ENCODE results near the gene FAM184B. TPM values are rescaled to one million over a fixed set of nuclear protein-coding genes. Genes with fewer than 3 reads are reported as not detected.
A peak's percentile ranks its signal among the peaks of the same experiment; 100 is the strongest.

The FAM184B gene
- total RNA-seq, result not detected

DNA sequence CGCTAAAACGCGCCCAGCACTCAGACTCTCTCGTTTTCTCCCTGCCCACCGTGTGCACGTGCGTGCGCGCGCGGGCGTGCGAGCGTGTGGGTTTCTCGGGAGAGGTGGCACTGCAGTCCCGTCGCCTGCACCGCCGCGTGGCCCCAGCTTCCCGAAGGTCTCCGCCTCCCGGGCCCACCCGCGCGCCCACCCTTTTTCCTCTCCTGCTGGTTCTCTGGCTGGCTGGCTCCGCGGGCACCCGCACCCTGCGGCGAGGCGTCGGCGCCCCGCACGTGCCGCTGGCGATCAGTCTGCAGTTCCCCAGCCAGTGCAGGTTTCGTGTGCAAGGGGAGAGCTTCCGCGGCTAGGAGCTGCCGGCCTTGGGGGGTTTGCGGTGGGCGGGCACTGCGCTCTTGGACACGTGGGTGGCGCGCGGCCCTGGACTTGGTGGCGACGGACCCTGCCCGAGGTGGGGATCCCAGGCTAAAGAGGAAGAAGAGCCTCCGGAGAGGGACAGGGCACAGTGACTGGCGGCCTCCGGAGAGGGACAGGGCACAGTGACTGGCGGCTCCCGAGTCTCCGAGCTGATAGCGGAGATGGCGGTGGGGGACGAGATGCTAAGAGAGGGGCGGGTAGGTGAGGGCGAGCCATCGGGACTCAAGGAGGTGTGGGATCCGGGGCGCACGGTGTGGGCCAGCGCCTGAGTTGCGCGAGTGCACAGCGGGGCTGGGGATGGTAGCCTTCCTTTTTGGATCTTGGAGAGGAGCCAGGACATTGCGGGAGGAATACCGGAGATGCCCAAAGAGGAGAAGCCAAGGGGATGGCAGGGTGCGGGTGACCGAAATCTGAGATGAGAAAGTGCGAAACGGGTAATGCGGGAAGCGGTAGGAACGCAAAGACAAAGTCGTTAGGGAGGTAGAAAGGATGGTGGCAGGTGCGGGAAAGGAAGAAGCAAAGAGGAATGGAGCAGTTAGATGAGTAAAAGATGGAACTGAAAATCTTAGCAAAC is at the start of gene FAM184B:
Gene FAM184B, minus strand, starts transcription at position 322 of the 988 bp plus-strand sequence. CDS start 322 bp downstream, outside the sequence.
- no peaks in the 10 kb centered on the region for H3K9me3 Mint-ChIP-seq
- H3K4me3 Mint-ChIP-seq, result peak within 1 kb of the TSS; percentile 31 to 76
- H3K27ac Mint-ChIP-seq, result no peak within 1 kb of the TSS
- peaks cover 19% of the 10 kb centered on the region for H3K4me1 Mint-ChIP-seq (ENCODE audit: low read depth)
- ATAC-seq (replicated peaks in 1 of 2) (peak; percentile 39 to 53), DNase-seq (peak in 1 of 2 donors; percentile 7)
- peaks cover 0 to 2% of the 10 kb centered on the region in 2 donors for H3K36me3 Mint-ChIP-seq (ENCODE audit: insufficient read depth in 2 of 2)
- peaks cover 34% of the 10 kb centered on the region for H3K27me3 Mint-ChIP-seq (ENCODE audit: low read depth)

DNA sequence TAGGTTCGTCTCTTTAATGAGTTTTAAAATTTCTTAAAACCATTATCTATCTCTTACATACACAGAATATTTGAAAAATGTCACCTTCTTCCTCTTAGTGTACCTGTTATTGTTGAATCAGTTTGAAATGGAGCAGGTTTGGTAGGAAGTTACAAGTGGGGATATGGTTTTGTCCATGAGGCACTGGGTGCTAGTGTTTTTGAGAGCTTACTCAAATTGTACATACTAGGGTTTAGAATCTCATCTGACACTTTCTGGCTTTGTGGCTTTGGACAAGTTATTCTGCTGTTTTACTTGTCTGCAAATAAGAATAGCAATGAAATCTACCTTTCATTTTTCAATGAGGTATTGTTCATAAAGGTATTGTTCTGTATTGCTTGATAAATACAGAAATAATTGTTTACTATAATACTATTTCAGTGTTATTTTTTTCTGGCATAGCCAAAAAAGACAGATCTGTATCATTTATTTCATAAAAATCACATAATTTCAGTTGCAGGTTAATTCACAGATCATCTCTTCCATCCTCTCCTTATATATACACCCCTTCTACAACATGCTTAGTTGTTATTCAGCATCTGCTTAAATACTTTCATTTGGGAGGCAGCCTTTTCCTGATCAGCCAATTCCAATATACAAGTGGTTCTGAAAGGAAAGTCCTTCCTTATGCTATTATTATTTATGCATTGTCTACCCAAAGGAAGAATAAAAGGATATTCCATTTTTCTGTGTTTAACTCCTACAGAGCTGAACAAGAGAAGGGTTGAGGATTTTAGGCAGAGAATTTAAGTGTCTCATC is 42.6 kb upstream of the FAM184B start:
- no peaks in the 10 kb centered on the region for H3K9me3 Mint-ChIP-seq
- peaks cover 10% of the 10 kb centered on the region for H3K4me1 Mint-ChIP-seq (ENCODE audit: low read depth)
- no peak overlapping the region for H3K4me3 Mint-ChIP-seq
- no peaks in the 10 kb centered on the region for H3K27me3 Mint-ChIP-seq (ENCODE audit: low read depth)
- H3K27ac Mint-ChIP-seq, result no peak overlapping the region
- H3K36me3 Mint-ChIP-seq (ENCODE audit: insufficient read depth in 2 of 2), result peaks cover 12 to 55% of the 10 kb centered on the region in 2 donors
- DNase-seq (no peak), ATAC-seq (replicated peaks in 1 of 2) (no peak)

- ATAC-seq (replicated peaks in 1 of 2), result peak; percentile 53 to 63
- Mint-ChIP-seq H3K4me3 (no peak overlapping the region), H3K9me3 (no peaks in the 10 kb centered on the region), H3K4me1 (ENCODE audit: low read depth) (peaks cover 18% of the 10 kb centered on the region), H3K27me3 (ENCODE audit: low read depth) (no peaks in the 10 kb centered on the region), H3K27ac (no peak overlapping the region), H3K36me3 (ENCODE audit: insufficient read depth in 2 of 2) (peaks cover 8 to 56% of the 10 kb centered on the region in 2 donors)
- DNase-seq, result no peak
These were observed 35.6 kb upstream of the FAM184B start for GRCh38 chr4:17817027-17817426.

GRCh38 chr4:17816142-17816541 is 34.7 kb upstream of the FAM184B start:
- Mint-ChIP-seq H3K27me3 (ENCODE audit: low read depth) (no peaks in the 10 kb centered on the region), H3K4me3 (no peak overlapping the region), H3K4me1 (ENCODE audit: low read depth) (peaks cover 20% of the 10 kb centered on the region), H3K27ac (no peak overlapping the region), H3K36me3 (ENCODE audit: insufficient read depth in 2 of 2) (peaks cover 11 to 61% of the 10 kb centered on the region in 2 donors), H3K9me3 (no peaks in the 10 kb centered on the region)
- DNase-seq, result no peak
- no peak for ATAC-seq (replicated peaks in 1 of 2)

DNA sequence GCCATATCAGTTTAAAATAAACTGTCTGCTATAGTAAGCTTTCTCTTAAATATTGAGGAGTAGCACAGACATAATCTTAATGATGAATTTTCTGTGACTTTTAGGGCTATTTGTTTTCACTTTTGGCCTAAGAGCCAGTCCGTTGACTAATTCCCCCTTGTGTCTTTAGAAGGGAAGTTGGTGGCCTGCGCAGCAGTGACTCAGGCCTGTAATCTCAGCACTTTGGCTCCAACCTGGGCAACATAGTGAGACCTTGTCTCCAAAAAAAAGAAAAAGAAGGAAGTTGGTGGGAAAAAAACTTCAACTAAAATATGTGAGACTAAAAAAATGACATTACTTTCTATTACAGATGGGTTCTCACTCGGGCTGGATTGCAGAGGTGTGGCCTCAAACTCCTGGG is 32.7 kb upstream of the FAM184B start:
- Mint-ChIP-seq H3K9me3 (no peaks in the 10 kb centered on the region), H3K27me3 (ENCODE audit: low read depth) (no peaks in the 10 kb centered on the region), H3K4me3 (no peak overlapping the region), H3K36me3 (ENCODE audit: insufficient read depth in 2 of 2) (peaks cover 14 to 54% of the 10 kb centered on the region in 2 donors), H3K4me1 (ENCODE audit: low read depth) (peaks cover 20% of the 10 kb centered on the region), H3K27ac (no peak overlapping the region)
- DNase-seq (no peak), ATAC-seq (replicated peaks in 1 of 2) (no peak)

DNA sequence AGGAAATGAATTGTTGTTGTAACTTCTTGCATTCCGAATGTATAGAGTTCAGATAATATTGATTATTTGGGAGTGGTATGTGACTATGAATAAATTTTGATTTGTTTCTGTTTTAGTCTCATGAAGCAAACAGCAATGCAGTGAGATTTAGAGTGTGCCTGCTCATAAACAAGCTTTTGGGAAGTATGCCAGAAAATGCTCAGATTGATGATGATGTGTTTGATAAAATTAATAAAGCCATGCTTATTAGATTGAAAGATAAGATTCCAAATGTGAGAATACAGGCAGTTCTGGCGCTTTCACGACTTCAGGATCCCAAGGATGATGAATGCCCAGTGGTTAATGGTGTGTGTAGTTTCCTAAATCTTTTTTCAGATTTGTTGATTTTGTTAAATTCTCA is 31.4 kb upstream of the FAM184B start:
- H3K36me3 Mint-ChIP-seq (ENCODE audit: insufficient read depth in 2 of 2), result peaks cover 12 to 56% of the 10 kb centered on the region in 2 donors
- H3K9me3 Mint-ChIP-seq, result no peaks in the 10 kb centered on the region
- ATAC-seq (replicated peaks in 1 of 2) (no peak), DNase-seq (no peak)
- peak overlapping the region; percentile 84 to 98 for H3K4me3 Mint-ChIP-seq
- H3K4me1 Mint-ChIP-seq (ENCODE audit: low read depth), result peaks cover 34% of the 10 kb centered on the region
- H3K27me3 Mint-ChIP-seq (ENCODE audit: low read depth), result no peaks in the 10 kb centered on the region
- peak overlapping the region; percentile 95 for H3K27ac Mint-ChIP-seq

DNA sequence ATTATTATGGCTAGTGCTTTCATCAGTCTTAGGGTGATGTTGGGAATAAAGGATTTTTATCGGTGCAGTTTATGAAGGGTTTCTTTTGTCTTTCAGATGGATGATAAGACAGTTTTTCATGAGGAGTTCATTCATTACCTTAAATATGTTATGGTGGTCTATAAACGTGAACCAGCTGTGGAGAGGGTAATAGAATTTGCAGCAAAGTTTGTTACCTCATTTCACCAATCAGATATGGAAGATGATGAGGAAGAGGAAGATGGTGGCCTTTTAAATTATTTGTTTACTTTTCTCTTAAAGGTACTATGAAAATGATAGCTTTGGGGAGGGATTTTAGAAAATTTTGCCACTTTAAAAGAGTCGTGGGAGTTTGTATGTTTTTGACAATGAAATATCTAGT is 30.7 kb upstream of the FAM184B start:
- H3K27ac Mint-ChIP-seq, result peak overlapping the region; percentile 95
- DNase-seq, result no peak
- no peaks in the 10 kb centered on the region for H3K9me3 Mint-ChIP-seq
- H3K27me3 Mint-ChIP-seq (ENCODE audit: low read depth), result no peaks in the 10 kb centered on the region
- H3K4me3 Mint-ChIP-seq, result peak overlapping the region; percentile 84 to 98
- H3K36me3 Mint-ChIP-seq (ENCODE audit: insufficient read depth in 2 of 2), result peaks cover 12 to 52% of the 10 kb centered on the region in 2 donors
- no peak for ATAC-seq (replicated peaks in 1 of 2)
- H3K4me1 Mint-ChIP-seq (ENCODE audit: low read depth), result peaks cover 41% of the 10 kb centered on the region

DNA sequence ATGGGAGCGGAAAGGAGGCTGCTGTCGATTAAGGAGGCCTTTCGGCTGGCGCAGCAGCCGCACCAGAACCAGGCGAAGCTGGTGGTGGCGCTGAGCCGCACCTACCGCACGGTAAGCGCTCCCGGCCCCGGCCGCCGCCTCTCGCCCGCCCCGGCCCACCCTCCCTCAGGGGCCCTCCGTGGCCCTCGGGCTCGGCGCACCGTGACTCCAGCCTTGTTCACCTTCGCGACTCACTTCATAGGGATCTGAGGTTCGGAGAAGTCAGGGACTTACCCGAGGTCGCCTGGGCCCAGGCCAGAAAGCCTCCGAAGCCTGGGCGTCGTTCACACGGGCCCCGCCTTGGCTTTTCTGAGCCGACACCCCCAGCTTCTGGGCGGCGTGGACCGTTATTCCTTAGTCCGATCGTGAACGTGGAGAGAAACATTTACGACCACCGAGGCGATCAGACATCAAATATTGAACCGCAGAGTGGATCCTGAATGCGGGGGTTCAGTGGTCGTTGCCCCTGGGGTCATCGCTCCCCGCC is 29.7 kb upstream of the FAM184B start:
- DNase-seq (peak in 1 of 2 donors; percentile 35), ATAC-seq (replicated peaks in 1 of 2) (peak; percentile 40 to 44)
- Mint-ChIP-seq H3K27ac (peak overlapping the region; percentile 95), H3K9me3 (no peaks in the 10 kb centered on the region), H3K27me3 (ENCODE audit: low read depth) (no peaks in the 10 kb centered on the region), H3K36me3 (ENCODE audit: insufficient read depth in 2 of 2) (peaks cover 9 to 50% of the 10 kb centered on the region in 2 donors), H3K4me1 (ENCODE audit: low read depth) (peaks cover 50% of the 10 kb centered on the region), H3K4me3 (peak overlapping the region; percentile 84 to 98)

DNA sequence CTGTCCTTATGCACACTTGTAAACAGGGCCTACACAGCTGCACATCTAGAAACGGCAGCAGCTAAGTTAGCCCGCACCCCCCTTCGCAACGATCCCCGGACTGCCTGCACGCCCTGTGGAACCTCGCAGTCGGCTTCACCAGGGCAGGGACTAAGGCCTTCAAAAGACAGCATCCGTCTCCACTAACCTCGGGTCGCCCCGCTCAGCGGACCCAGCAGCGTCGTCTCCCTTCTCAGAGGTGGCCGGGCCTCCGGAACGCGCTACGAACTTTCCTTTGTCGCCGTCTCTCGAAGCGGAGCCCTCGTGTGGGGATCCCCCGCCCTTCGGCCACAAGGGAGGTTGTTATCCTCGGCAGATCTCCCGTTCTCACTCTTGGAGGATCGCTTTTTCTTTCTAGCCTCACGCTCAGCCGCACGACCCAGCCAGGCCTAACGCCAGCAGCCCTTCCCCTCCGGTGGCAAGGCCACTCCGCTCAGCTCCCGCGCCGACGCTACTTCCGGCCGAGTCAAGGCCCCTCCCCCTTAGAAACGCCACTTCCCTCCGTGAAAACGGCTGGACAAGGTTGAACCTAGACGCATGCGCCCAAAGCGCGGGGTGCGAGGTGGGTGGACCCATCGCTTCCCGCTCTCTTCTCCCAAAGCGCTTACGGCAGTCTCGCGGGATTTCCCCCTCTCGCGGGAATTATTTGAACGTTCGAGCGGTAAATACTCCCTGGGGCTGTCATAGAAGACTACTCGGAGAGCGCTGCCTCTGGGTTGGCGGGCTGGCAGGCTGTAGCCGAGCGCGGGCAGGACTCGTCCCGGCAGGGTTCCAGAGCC is 29.0 kb upstream of the FAM184B start, which contains the start of the genes DCAF16 and NCAPG:
Gene DCAF16, minus strand, starts transcription at position 498 of the 818 bp plus-strand sequence. CDS start 6,616 bp downstream, outside the sequence.
Gene NCAPG, plus strand, starts transcription at position 720 of the 818 bp plus-strand sequence. CDS start 99 bp downstream, outside the sequence.
- Mint-ChIP-seq H3K36me3 (ENCODE audit: insufficient read depth in 2 of 2) (peaks cover 11 to 46% of the 10 kb centered on the region in 2 donors), H3K27me3 (ENCODE audit: low read depth) (no peaks in the 10 kb centered on the region), H3K9me3 (no peaks in the 10 kb centered on the region), H3K27ac (peak within 1 kb of the TSS; percentile 95), H3K4me3 (peak within 1 kb of the TSS; percentile 84 to 98), H3K4me1 (ENCODE audit: low read depth) (peaks cover 57% of the 10 kb centered on the region)
- peak; percentile 91 for ATAC-seq (replicated peaks in 1 of 2)
- peak; percentile 99 for DNase-seq

- Mint-ChIP-seq H3K4me1 (ENCODE audit: low read depth) (peaks cover 59% of the 10 kb centered on the region), H3K27ac (peak overlapping the region; percentile 91), H3K4me3 (peak overlapping the region; percentile 84 to 98), H3K36me3 (ENCODE audit: insufficient read depth in 2 of 2) (peaks cover 11 to 40% of the 10 kb centered on the region in 2 donors), H3K9me3 (no peaks in the 10 kb centered on the region), H3K27me3 (ENCODE audit: low read depth) (no peaks in the 10 kb centered on the region)
- peak in 1 of 2 donors; percentile 7 for DNase-seq
- ATAC-seq (replicated peaks in 1 of 2), result no peak
These were observed 28.2 kb upstream of the FAM184B start for GRCh38 chr4:17809667-17810066.

DNA sequence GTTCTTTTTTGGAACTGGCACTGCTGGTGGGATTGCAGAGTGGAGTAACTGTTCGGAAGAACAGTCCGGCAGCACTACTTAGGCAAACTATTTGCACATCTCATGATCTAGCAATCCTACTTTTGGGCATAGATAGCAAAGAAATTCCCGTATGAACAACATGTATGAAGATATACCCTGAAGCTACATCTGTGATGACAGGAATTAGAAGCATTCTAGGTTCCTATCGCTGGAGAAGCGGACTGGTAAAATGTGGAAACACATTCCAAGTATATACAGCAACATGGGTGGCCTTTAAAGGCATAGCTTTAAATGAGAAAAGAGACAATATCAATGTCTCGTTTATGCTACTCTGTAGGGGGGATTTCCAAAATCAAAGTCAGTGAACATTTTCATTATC is 26.0 kb upstream of the FAM184B start:
- DNase-seq, result no peak
- ATAC-seq (replicated peaks in 1 of 2), result no peak
- H3K27me3 Mint-ChIP-seq (ENCODE audit: low read depth), result no peaks in the 10 kb centered on the region
- H3K36me3 Mint-ChIP-seq (ENCODE audit: insufficient read depth in 2 of 2), result peaks cover 12 to 39% of the 10 kb centered on the region in 2 donors
- H3K27ac Mint-ChIP-seq, result peak overlapping the region; percentile 54
- no peaks in the 10 kb centered on the region for H3K9me3 Mint-ChIP-seq
- peaks cover 45% of the 10 kb centered on the region for H3K4me1 Mint-ChIP-seq (ENCODE audit: low read depth)
- peak overlapping the region; percentile 84 to 98 for H3K4me3 Mint-ChIP-seq
